IPS-18c (cell line): ENCODE results near the gene PUS1.
A peak's percentile ranks its signal among the peaks of the same experiment; 100 is the strongest.

Experiments
- H3K4me3 ChIP-seq: 2 replicates; pipeline ENCODE4 v1.7.0; 2013; ENCODE audit warnings: low read depth, mild to moderate bottlenecking, low read length, moderate library complexity; ENCODE audit not compliant: insufficient read depth
- H3K9me3 ChIP-seq: one replicate; pipeline ENCODE4 v1.6.1; 2013; ENCODE audit warnings: mild to moderate bottlenecking, low read length, moderate library complexity; ENCODE audit not compliant: control insufficient read depth, insufficient read depth

Gene PUS1

GRCh38 chr12:131990980-131991305 is 61.9 kb downstream of the PUS1 start:
- Histone ChIP-seq H3K9me3 (peaks cover 2% of the 10 kb centered on the region), H3K4me3 (peak overlapping the region; percentile 15; the same call in 1 of the 2 replicates)

DNA sequence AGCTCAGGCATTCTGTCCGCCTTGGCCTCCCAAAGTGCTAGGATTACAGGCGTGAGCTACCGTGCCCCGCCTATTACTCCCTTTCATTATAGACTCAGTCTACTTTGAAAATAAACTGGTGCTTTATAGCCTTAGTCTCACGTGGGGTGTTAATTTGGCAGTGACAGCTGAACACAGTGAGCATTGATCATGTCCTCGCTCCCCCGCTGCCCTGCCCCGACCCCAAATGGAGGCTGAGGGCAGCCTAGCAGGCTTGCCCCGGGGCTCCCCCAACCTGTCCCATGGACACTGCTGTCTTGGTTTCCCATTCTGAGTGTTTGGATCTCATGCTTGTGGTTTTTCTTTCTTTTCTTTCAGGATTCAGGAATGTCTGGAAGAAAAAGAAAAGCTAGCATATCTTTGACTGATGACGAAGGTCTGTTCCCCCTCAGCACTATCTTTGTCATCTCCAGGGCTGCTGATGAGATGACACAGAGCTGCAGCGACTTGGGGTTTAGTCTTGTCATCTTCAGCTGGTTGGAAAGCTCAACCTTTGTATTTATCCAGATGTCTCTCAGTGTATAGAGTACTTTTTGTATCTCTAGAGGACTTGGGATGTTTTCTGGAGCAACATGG is 62.8 kb downstream of the PUS1 start:
- Histone ChIP-seq H3K9me3 (peaks cover 2% of the 10 kb centered on the region), H3K4me3 (no peak overlapping the region)

DNA sequence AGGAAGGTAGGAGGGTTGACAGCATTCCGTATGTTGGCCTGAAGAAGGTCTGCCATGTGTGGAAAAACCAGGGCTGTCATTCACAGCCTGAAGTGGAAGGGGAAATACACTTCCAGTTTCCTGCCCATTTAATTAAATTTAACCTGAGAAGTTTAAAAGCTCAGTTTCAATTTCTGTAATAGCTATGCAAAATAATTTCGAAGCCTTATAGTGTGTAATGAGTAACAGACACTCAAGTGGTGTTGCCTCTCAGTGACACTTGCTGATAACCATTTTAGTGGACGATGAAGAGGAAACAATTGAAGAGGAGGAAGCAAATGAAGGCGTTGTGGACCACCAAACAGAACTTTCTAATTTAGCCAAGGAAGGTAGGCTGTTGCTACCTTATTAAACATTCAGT is 65.5 kb downstream of the PUS1 start:
- H3K4me3 ChIP-seq: no peak overlapping the region

More for the DNA sequence above, 65.5 kb downstream of the PUS1 start:
- peaks cover 2% of the 10 kb centered on the region for H3K9me3 ChIP-seq
